Measurements from ENCODE around the gene NAT16. TPM values are rescaled to one million over a fixed set of nuclear protein-coding genes. Genes with fewer than 3 reads are reported as not detected.
A peak's percentile ranks its signal among the peaks of the same experiment; 100 is the strongest.

NAT16 gene
- total and polyA plus RNA-seq, 2 of the 13 experiments (the other 11 are each of a cell fraction or from before 2014, with no cell fraction given) = 0.04 TPM; not detected in 1

- TF ChIP-seq AKAP8 (CRISPR knock-in tag; IDR thresholded peaks at IDR 0.05) (no peak; the same call in 1 of the 2 replicates), ZFAT (CRISPR knock-in tag; conservative IDR thresholded peaks at IDR 0.05) (no peak), KMT2A (CRISPR knock-in tag; IDR thresholded peaks at IDR 0.05) (no peak), ZNF549 (CRISPR knock-in tag; IDR thresholded peaks at IDR 0.05) (no peak), ZNF773 (CRISPR knock-in tag; IDR thresholded peaks at IDR 0.05; ENCODE audit: borderline replicate concordance) (no peak), ZNF101 (CRISPR knock-in tag; IDR thresholded peaks at IDR 0.05; ENCODE audit: borderline replicate concordance, low read depth) (no peak), ERF (CRISPR knock-in tag; IDR thresholded peaks at IDR 0.05) (0 out of 2 replicates have a peak, but pooled peaks have one; percentile 72), CBX1 (IDR thresholded peaks at IDR 0.05; ENCODE audit: low read depth) (no peak), RFXAP (CRISPR knock-in tag; IDR thresholded peaks at IDR 0.05; ENCODE audit: borderline replicate concordance) (no peak), ZNF232 (CRISPR knock-in tag; IDR thresholded peaks at IDR 0.05; ENCODE audit: borderline replicate concordance) (no peak), ZNF337 (CRISPR knock-in tag; IDR thresholded peaks at IDR 0.05; ENCODE audit: borderline replicate concordance, low read depth) (no peak), THYN1 (CRISPR knock-in tag; IDR thresholded peaks at IDR 0.05; ENCODE audit: borderline replicate concordance, low read depth) (no peak), HNRNPL (IDR thresholded peaks at IDR 0.05; ENCODE audit: low read depth, low read length) (no peak), SRY (CRISPR knock-in tag; IDR thresholded peaks at IDR 0.05) (no peak), CERS6 (CRISPR knock-in tag; IDR thresholded peaks at IDR 0.05) (no peak), ZNF558 (CRISPR knock-in tag; IDR thresholded peaks at IDR 0.05; ENCODE audit: borderline replicate concordance) (peak; percentile 92; the same call in 1 of the 2 replicates), HOXA9 (CRISPR knock-in tag; IDR thresholded peaks at IDR 0.05; ENCODE audit: borderline replicate concordance) (no peak), ZBTB1 (CRISPR knock-in tag; IDR thresholded peaks at IDR 0.05; ENCODE audit: borderline replicate concordance) (no peak), TCF12 (IDR thresholded peaks at IDR 0.05) (no peak), TCF12 (CRISPR knock-in tag; IDR thresholded peaks at IDR 0.05) (no peak), BORCS8-MEF2B (CRISPR knock-in tag; IDR thresholded peaks at IDR 0.05) (no peak), CBFB (CRISPR knock-in tag; IDR thresholded peaks at IDR 0.05) (no peak), KAT7 (CRISPR knock-in tag; IDR thresholded peaks at IDR 0.05; ENCODE audit: borderline replicate concordance) (no peak), RNF2 (conservative IDR thresholded peaks at IDR 0.05; ENCODE audit: low read depth) (peak; percentile 92), ZMYM3 (CRISPR knock-in tag; IDR thresholded peaks at IDR 0.05) (no peak), TAF1 (CRISPR knock-in tag; IDR thresholded peaks at IDR 0.05) (no peak), ZNF570 (CRISPR knock-in tag; IDR thresholded peaks at IDR 0.05; ENCODE audit: borderline replicate concordance) (no peak), ZFP90 (CRISPR knock-in tag; IDR thresholded peaks at IDR 0.05; ENCODE audit: borderline replicate concordance) (no peak), SKI (IDR thresholded peaks at IDR 0.05; ENCODE audit: partially characterized antibody) (peak; percentile 99)
- TF ChIP-seq, protein P1, sequence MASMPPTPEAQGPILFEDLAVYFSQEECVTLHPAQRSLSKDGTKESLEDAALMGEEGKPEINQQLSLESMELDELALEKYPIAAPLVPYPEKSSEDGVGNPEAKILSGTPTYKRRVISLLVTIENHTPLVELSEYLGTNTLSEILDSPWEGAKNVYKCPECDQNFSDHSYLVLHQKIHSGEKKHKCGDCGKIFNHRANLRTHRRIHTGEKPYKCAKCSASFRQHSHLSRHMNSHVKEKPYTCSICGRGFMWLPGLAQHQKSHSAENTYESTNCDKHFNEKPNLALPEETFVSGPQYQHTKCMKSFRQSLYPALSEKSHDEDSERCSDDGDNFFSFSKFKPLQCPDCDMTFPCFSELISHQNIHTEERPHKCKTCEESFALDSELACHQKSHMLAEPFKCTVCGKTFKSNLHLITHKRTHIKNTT (CRISPR knock-in tag; IDR thresholded peaks at IDR 0.05) = no peak
- TF ChIP-seq, protein P2, sequence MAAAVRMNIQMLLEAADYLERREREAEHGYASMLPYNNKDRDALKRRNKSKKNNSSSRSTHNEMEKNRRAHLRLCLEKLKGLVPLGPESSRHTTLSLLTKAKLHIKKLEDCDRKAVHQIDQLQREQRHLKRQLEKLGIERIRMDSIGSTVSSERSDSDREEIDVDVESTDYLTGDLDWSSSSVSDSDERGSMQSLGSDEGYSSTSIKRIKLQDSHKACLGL (CRISPR knock-in tag; IDR thresholded peaks at IDR 0.05) = 0 out of 2 replicates have a peak, but pooled peaks have one; percentile 46
These were observed 54.0 kb downstream of the NAT16 start (continued) for GRCh38 chr7:101125989-101126650.
